OCI-LY3 (cell line): ENCODE measurements around the gene TGFBRAP1.

ENCODE experiments used
- EZH2phosphoT487 ChIP-seq: fragments of 200-600 bp; shearing (Covaris generic); IDR thresholded peaks from 2 replicates; pipeline ENCODE4 v1.6.1; 2018; ENCODE audit warnings: antibody characterized with exemption, mixed run types, low read depth
- TF ChIP-seq, protein P1 (sequence below): fragments of 200-600, 300-600 bp; sonication (generic); IDR thresholded peaks from 2 replicates; pipeline ENCODE4 v1.5.1; 2014; ENCODE audit warnings: antibody characterized with exemption, low read length, low read depth

DNA sequence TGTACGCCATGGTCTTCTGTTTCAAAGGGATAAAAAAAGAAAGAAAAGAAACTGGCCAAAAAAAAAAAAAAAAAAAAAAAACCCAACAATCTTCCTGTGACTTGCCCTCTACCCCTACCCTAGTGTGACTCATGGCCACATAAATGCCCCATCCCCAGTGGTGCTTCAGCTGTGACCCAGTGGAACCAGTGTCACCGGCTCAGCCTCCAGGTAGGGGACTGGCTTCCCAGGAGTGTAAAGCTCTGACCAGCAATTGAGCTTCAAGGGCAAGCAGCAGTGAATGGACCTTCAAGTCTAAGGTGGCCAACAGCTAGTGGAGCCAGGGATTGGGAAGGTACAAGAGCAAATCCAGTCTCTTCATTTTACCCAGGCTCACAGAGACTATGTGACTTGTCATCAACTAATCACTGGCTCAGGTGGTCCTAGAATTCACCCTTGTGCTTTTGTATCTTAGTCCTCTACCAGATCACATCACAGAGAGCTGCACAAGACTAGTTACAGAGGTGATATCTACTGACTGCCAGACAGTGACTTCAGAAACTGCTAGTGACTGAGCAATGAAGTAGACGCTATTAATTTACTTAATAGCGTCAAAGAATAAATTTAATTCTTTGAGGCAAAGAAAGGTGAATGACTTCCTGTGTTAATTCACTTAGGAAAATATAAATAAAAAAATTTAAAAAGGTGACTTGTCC lies 1.3 kb upstream of the TGFBRAP1 start:
- TF ChIP-seq, protein P1, sequence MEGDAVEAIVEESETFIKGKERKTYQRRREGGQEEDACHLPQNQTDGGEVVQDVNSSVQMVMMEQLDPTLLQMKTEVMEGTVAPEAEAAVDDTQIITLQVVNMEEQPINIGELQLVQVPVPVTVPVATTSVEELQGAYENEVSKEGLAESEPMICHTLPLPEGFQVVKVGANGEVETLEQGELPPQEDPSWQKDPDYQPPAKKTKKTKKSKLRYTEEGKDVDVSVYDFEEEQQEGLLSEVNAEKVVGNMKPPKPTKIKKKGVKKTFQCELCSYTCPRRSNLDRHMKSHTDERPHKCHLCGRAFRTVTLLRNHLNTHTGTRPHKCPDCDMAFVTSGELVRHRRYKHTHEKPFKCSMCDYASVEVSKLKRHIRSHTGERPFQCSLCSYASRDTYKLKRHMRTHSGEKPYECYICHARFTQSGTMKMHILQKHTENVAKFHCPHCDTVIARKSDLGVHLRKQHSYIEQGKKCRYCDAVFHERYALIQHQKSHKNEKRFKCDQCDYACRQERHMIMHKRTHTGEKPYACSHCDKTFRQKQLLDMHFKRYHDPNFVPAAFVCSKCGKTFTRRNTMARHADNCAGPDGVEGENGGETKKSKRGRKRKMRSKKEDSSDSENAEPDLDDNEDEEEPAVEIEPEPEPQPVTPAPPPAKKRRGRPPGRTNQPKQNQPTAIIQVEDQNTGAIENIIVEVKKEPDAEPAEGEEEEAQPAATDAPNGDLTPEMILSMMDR: no peak
- no peak for TF ChIP-seq EZH2phosphoT487
